Stimulated activated CD8-positive, alpha-beta memory T cell treated with anti-CD3 and anti-CD28 coated beads, Interleukin-4, amount 100 ng/mL, for 48 hours (primary cell): ENCODE data around the gene MEP1B.
"Not testable (repeated sequence)": the region's sequence is repeated elsewhere in the genome, so short reads cannot be mapped to it uniquely, and the experiment has no call there.

ENCODE experiments used
- DNase-seq: peaks from one replicate; pipeline ENCODE4 v3.0.0-alpha.2; 2020

The MEP1B gene

GRCh38 chr18:32209685-32210445 is 20.0 kb downstream of the MEP1B start:
- DNase-seq = no peak

GRCh38 chr18:32213693-32214092 is 23.9 kb downstream of the MEP1B start:
- DNase-seq = no peak

- DNase-seq = no peak
Measured at GRCh38 chr18:32216390-32216789, 26.6 kb downstream of the MEP1B start.

- DNase-seq = no peak
Measured at GRCh38 chr18:32219431-32220018, 29.7 kb downstream of the MEP1B start.

- DNase-seq = not testable (repeated sequence)
Measured at GRCh38 chr18:32233348-32233747, 43.5 kb downstream of the MEP1B start.

GRCh38 chr18:32237049-32237448 is 47.2 kb downstream of the MEP1B start:
- no peak for DNase-seq

GRCh38 chr18:32238635-32239268 is 48.9 kb downstream of the MEP1B start:
- no peak for DNase-seq

- no peak for DNase-seq
Measured at GRCh38 chr18:32242395-32242794, 52.6 kb downstream of the MEP1B start.

GRCh38 chr18:32243358-32243757 is 53.5 kb downstream of the MEP1B start:
- DNase-seq = no peak

GRCh38 chr18:32244881-32245280 is 55.0 kb downstream of the MEP1B start:
- no peak for DNase-seq

- DNase-seq = no peak
Measured at GRCh38 chr18:32249147-32249929, 59.5 kb downstream of the MEP1B start.

- DNase-seq = no peak
Measured at GRCh38 chr18:32251466-32251865, 61.6 kb downstream of the MEP1B start.

- no peak for DNase-seq
Measured at GRCh38 chr18:32252141-32252860, 62.5 kb downstream of the MEP1B start.

GRCh38 chr18:32255570-32255969 is 65.7 kb downstream of the MEP1B start:
- DNase-seq = no peak

GRCh38 chr18:32257084-32257785 is 67.4 kb downstream of the MEP1B start:
- DNase-seq = no peak

GRCh38 chr18:32258148-32258547 is 68.3 kb downstream of the MEP1B start:
- no peak for DNase-seq

- DNase-seq = no peak
Measured at GRCh38 chr18:32258558-32259204, 68.8 kb downstream of the MEP1B start.

- DNase-seq = no peak
Measured at GRCh38 chr18:32259553-32259952, 69.7 kb downstream of the MEP1B start.

- no peak for DNase-seq
Measured at GRCh38 chr18:32261003-32261402, 71.2 kb downstream of the MEP1B start.

- DNase-seq = no peak
Measured at GRCh38 chr18:32262092-32262491, 72.3 kb downstream of the MEP1B start.

- no peak for DNase-seq
Measured at GRCh38 chr18:32264401-32264800, 74.6 kb downstream of the MEP1B start.

- DNase-seq = no peak
Measured at GRCh38 chr18:32267463-32267862, 77.6 kb downstream of the MEP1B start.
